ENCODE data around the gene LILRB3.
"Not testable (repeated sequence)": the region's sequence is repeated elsewhere in the genome, so short reads cannot be mapped to it uniquely, and the experiment has no call there.

The LILRB3 gene

GRCh38 chr19:54209058-54209810, 13.6 kb downstream of the LILRB3 start:
- no peak for DNase-seq

GRCh38 chr19:54208784-54209057, 14.1 kb downstream of the LILRB3 start:
- no peak for DNase-seq

- peak; percentile 99 for DNase-seq
Observed at GRCh38 chr19:54207983-54208783, 14.6 kb downstream of the LILRB3 start.

GRCh38 chr19:54207676-54207982, 15.2 kb downstream of the LILRB3 start:
- DNase-seq, result no peak

- DNase-seq, result not testable (repeated sequence)
Observed at GRCh38 chr19:54207193-54207592, 15.6 kb downstream of the LILRB3 start.

GRCh38 chr19:54206831-54207177, 16.0 kb downstream of the LILRB3 start:
- DNase-seq, result no peak

- DNase-seq, result no peak
Observed at GRCh38 chr19:54206030-54206830, 16.6 kb downstream of the LILRB3 start.

GRCh38 chr19:54204767-54205468, 17.9 kb downstream of the LILRB3 start:
- DNase-seq, result no peak

- DNase-seq, result no peak
Observed at GRCh38 chr19:54203151-54203611, 19.6 kb downstream of the LILRB3 start.

- no peak for DNase-seq
Observed at GRCh38 chr19:54201980-54202379, 20.8 kb downstream of the LILRB3 start.

GRCh38 chr19:54201172-54201701, 21.6 kb downstream of the LILRB3 start:
- DNase-seq, result no peak

- no peak for DNase-seq
Observed at GRCh38 chr19:54199401-54199800, 23.4 kb downstream of the LILRB3 start.

- no peak for DNase-seq
Observed at GRCh38 chr19:54197121-54197520, 25.7 kb downstream of the LILRB3 start.

- no peak for DNase-seq
Observed at GRCh38 chr19:54196536-54196935, 26.3 kb downstream of the LILRB3 start.

- not testable (repeated sequence) for DNase-seq
Observed at GRCh38 chr19:54194463-54194862, 28.3 kb downstream of the LILRB3 start.

GRCh38 chr19:54193011-54193410, 29.8 kb downstream of the LILRB3 start:
- DNase-seq, result no peak

GRCh38 chr19:54191811-54192453, 30.9 kb downstream of the LILRB3 start:
- no peak for DNase-seq

- DNase-seq, result no peak
Observed at GRCh38 chr19:54191011-54191810, 31.6 kb downstream of the LILRB3 start, which contains the start of gene TSEN34. Gene TSEN34 (plus strand): TSS chr19:54191308. CDS start chr19:54191365, 57 bp downstream.

- peak; percentile 87 for DNase-seq
Observed at GRCh38 chr19:54190503-54191010, 32.2 kb downstream of the LILRB3 start.

- DNase-seq, result peak; percentile 97
Observed at GRCh38 chr19:54189735-54190502, 32.9 kb downstream of the LILRB3 start.
